Muscle of leg (tissue), 11 donors: ENCODE measurements around the gene UTS2B. TPM values are rescaled to one million over a fixed set of nuclear protein-coding genes. Genes with fewer than 3 reads are reported as not detected.

Experiments used
- DNase-seq: peaks from one replicate; pipeline ENCODE4 v3.0.0; 2013
- H3K27ac ChIP-seq: one replicate; pipeline ENCODE4 v1.5.1; 2013; ENCODE audit warnings: mild to moderate bottlenecking, low read length, control low read depth
- H3K27me3 ChIP-seq: one replicate; pipeline ENCODE4 v1.6.1; 2013; ENCODE audit warnings: low read length; ENCODE audit not compliant: control insufficient read depth, insufficient read depth
- H3K36me3 ChIP-seq: one replicate; pipeline ENCODE4 v1.6.1; 2013; ENCODE audit warnings: low read length; ENCODE audit not compliant: control insufficient read depth, insufficient read depth
- H3K4me1 ChIP-seq: one replicate; pipeline ENCODE4 v1.6.1; 2013; ENCODE audit warnings: low read length; ENCODE audit not compliant: control insufficient read depth, insufficient read depth
- H3K4me3 ChIP-seq: one replicate; pipeline ENCODE4 v1.5.1; 2013; ENCODE audit warnings: low read length, control low read depth
- H3K9me3 ChIP-seq: replicated peaks from 2 replicates; pipeline ENCODE4 v1.6.1; 2013; ENCODE audit warnings: low read depth, low read length; ENCODE audit not compliant: control insufficient read depth
- WGBS: methylation state at CpG from one replicate; pipeline ENCODE4 v1.1.5; 2013; ENCODE audit warnings: missing lambda C conversion rate; ENCODE audit not compliant: insufficient coverage; 5-methylcytosine and 5-hydroxymethylcytosine counted together
- polyA plus RNA-seq, 8 donors: library from polyadenylated mRNA; unstranded; fragments of 120-200 nt; gene quantifications; one replicate each; pipeline versions ENCODE4 v1.2.1 to v1.2.3, GENCODE V29; 2013; ENCODE audit warnings: inconsistent platforms in 1 of 8, low replicate concordance in 1 of 8; ENCODE audit not compliant: insufficient read length in 8 of 8, insufficient read depth in 1 of 8
- total RNA-seq: library from RNA; stranded (reverse); fragments of 120-200 nt; gene quantifications from one replicate; pipeline ENCODE4 v1.2.4, GENCODE V29; 2013

Gene UTS2B
- total and polyA plus RNA-seq, 9 donors: 0.09 to 0.65 (median 0.18) TPM; not detected in 4

- Histone ChIP-seq H3K27me3 (no peaks in the 10 kb centered on the region), H3K4me3 (no peak overlapping the region), H3K4me1 (no peaks in the 10 kb centered on the region), H3K9me3 (no peaks in the 10 kb centered on the region), H3K36me3 (no peaks in the 10 kb centered on the region), H3K27ac (no peak overlapping the region)
- 80% methylated on average over 2 of the region's 3 CpGs for WGBS
- no peak for DNase-seq
Observed at GRCh38 chr3:191303596-191303995, 26.7 kb downstream of the UTS2B start.

GRCh38 chr3:191302451-191302850, 27.9 kb downstream of the UTS2B start:
- Histone ChIP-seq H3K4me1 (no peaks in the 10 kb centered on the region), H3K9me3 (no peaks in the 10 kb centered on the region), H3K27ac (no peak overlapping the region), H3K4me3 (no peak overlapping the region), H3K36me3 (no peaks in the 10 kb centered on the region), H3K27me3 (no peaks in the 10 kb centered on the region)
- WGBS: no CpG with 5 or more reads among the region's 2 CpGs
- DNase-seq: no peak

DNA sequence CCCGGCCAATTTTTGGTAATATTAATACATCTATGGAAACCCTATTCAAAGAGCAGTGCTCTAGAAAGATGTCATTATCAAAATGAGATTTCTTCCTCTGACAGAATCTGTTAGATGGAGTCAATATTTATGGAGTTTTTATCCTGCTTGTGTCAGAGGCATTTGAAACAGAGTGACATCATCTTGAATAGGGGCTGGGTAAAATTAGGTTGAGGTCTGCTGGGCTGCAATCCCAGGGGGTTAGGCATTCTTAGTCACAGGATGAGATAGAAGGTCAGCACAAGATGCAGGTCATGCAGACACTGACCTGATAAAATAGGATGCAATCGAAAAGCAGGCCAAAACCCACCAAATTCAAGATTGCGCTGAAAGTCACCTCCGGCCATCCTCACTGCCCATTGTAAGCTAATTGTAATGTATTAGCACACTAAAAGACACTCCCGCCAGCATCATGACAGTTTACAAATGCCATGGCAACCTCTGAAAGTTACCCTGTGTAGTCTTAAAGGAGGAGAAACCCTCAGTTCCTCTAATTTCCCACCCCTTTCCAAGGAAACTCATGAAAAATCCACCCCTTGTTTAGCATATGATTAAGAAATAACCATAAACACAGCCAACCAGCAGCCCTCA, 28.4 kb downstream of the UTS2B start:
- no peak for DNase-seq
- no peaks in the 10 kb centered on the region for H3K27me3 ChIP-seq
- H3K9me3 ChIP-seq: no peaks in the 10 kb centered on the region
- H3K27ac ChIP-seq: no peak overlapping the region
- 100% methylated on average over 1 of the region's 5 CpGs for WGBS
- H3K36me3 ChIP-seq: no peaks in the 10 kb centered on the region
- H3K4me3 ChIP-seq: no peak overlapping the region
- H3K4me1 ChIP-seq: no peaks in the 10 kb centered on the region

GRCh38 chr3:191301017-191301416, 29.3 kb downstream of the UTS2B start:
- Histone ChIP-seq H3K4me1 (no peaks in the 10 kb centered on the region), H3K27ac (no peak overlapping the region)
- WGBS: no CpG with 5 or more reads among the region's 1 CpG

GRCh38 chr3:191300422-191300821, 29.9 kb downstream of the UTS2B start:
- no peak overlapping the region for H3K27ac ChIP-seq
- DNase-seq: no peak
- WGBS: no CpG with 5 or more reads among the region's 1 CpG
- no peaks in the 10 kb centered on the region for H3K27me3 ChIP-seq
- no peaks in the 10 kb centered on the region for H3K9me3 ChIP-seq
- H3K4me1 ChIP-seq: no peaks in the 10 kb centered on the region
- no peaks in the 10 kb centered on the region for H3K36me3 ChIP-seq
- H3K4me3 ChIP-seq: no peak overlapping the region

More at GRCh38 chr3:191301017-191301416, 29.3 kb downstream of the UTS2B start:
- H3K36me3 ChIP-seq: no peaks in the 10 kb centered on the region
- no peaks in the 10 kb centered on the region for H3K27me3 ChIP-seq
- no peak overlapping the region for H3K4me3 ChIP-seq
- no peak for DNase-seq
- no peaks in the 10 kb centered on the region for H3K9me3 ChIP-seq

- Histone ChIP-seq H3K4me1 (no peaks in the 10 kb centered on the region), H3K36me3 (no peaks in the 10 kb centered on the region), H3K4me3 (no peak overlapping the region), H3K27me3 (no peaks in the 10 kb centered on the region), H3K9me3 (no peaks in the 10 kb centered on the region), H3K27ac (no peak overlapping the region)
- DNase-seq: no peak
Observed at GRCh38 chr3:191298846-191299245, 31.5 kb downstream of the UTS2B start.

DNA sequence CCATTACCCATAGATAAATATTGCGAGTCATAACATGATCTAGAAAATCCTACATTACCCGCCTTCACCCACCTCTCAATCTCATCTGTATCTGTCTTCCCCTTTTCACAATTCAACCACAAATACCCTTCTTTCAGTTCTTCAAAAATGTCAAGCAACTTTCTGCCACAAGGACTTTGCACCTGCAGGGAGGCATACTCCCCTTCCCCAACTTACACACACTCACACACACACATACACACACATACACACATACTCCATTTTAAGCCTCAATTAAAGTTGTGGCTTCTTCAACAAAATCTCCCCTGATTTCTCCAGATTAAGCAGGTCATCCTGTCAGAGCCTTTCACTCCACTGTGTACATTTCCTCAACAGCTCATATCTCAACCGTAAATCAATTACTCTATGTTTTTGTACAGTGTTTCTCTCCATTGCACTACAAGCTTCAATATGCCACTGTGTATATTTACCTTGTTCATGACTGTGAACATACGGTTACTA, 34.2 kb downstream of the UTS2B start:
- H3K27ac ChIP-seq: no peak overlapping the region
- no peak overlapping the region for H3K4me3 ChIP-seq
- no peaks in the 10 kb centered on the region for H3K36me3 ChIP-seq
- no peaks in the 10 kb centered on the region for H3K9me3 ChIP-seq
- no peak for DNase-seq
- WGBS: 65% methylated on average over 2 of the region's 4 CpGs
- H3K4me1 ChIP-seq: no peaks in the 10 kb centered on the region
- no peaks in the 10 kb centered on the region for H3K27me3 ChIP-seq

- WGBS: no CpG with 5 or more reads among the region's 1 CpG
- Histone ChIP-seq H3K27me3 (no peaks in the 10 kb centered on the region), H3K36me3 (no peaks in the 10 kb centered on the region), H3K4me1 (no peaks in the 10 kb centered on the region), H3K27ac (no peak overlapping the region), H3K4me3 (no peak overlapping the region), H3K9me3 (no peaks in the 10 kb centered on the region)
- no peak for DNase-seq
Observed at GRCh38 chr3:191294291-191294690, 36.0 kb downstream of the UTS2B start.

- Histone ChIP-seq H3K27me3 (no peaks in the 10 kb centered on the region), H3K4me1 (no peaks in the 10 kb centered on the region), H3K4me3 (no peak overlapping the region), H3K36me3 (no peaks in the 10 kb centered on the region), H3K9me3 (no peaks in the 10 kb centered on the region), H3K27ac (no peak overlapping the region)
- no peak for DNase-seq
- no CpG with 5 or more reads among the region's 5 CpGs for WGBS
Observed at GRCh38 chr3:191292243-191293015, 37.9 kb downstream of the UTS2B start.

DNA sequence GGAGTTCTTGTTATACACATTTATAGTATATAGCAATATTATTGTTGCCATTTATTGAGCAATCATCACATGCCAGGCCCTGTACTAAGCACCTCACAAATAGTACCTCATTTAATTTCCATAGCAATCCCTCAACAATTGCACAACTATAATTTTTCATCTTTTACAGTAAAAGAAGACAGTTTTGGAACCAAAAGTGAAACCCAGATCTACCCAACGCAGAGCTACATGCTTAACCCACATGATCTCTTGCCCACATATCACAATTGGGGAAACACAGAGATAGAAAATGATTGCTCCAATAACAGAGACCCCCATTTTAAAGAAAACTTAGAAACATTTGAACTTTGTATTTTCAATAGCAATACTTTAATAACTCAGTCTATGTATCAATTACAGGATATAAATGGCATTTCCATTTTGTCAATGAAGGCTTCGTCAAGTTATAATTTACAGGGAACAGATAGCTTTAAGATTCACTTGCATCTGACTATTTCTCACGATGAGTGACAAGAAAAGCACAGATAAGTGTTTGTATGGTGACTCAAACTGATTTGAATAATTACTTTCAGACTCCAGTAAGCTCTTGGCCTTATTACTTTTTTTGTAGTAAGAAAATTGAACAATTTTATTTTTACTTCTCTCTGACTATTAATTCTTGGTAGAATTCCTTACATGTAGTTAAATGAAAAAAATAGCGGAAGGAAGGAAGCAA, 39.9 kb downstream of the UTS2B start:
- WGBS: 67% methylated on average over 1 of the region's 4 CpGs
- peak; percentile 21 for DNase-seq
- Histone ChIP-seq H3K36me3 (no peaks in the 10 kb centered on the region), H3K27ac (no peak overlapping the region), H3K27me3 (no peaks in the 10 kb centered on the region), H3K4me3 (no peak overlapping the region), H3K4me1 (no peaks in the 10 kb centered on the region), H3K9me3 (no peaks in the 10 kb centered on the region)
